Measurements from ENCODE around the gene FGF19.

FGF19 gene

GRCh38 chr11:69716891-69717747 is 13.3 kb upstream of the FGF19 start:
- no peak for DNase-seq (ENCODE audit: low read depth)

DNA sequence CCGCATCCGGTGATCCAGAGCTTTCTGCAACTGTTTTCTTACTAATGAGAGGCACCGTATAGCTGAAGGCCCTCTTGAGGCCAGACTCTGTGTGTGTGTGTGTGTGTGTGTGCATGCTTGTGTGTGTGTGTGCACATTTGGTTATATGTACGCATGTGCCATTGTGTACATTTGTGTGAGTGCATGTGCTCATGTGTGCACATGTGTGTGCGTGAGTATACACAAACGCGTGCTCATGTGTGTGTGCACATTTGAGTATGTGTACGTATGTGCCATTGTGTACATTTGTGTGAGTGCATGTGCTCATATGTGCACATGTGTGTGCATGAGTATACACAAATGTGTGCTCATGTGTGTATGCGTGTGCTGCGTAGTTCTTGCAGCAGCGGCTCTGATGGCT is 12.3 kb upstream of the FGF19 start:
- no peak for DNase-seq (ENCODE audit: low read depth)

- no peak for DNase-seq (ENCODE audit: low read depth)
Measured at GRCh38 chr11:69715446-69715845, 11.6 kb upstream of the FGF19 start.

DNA sequence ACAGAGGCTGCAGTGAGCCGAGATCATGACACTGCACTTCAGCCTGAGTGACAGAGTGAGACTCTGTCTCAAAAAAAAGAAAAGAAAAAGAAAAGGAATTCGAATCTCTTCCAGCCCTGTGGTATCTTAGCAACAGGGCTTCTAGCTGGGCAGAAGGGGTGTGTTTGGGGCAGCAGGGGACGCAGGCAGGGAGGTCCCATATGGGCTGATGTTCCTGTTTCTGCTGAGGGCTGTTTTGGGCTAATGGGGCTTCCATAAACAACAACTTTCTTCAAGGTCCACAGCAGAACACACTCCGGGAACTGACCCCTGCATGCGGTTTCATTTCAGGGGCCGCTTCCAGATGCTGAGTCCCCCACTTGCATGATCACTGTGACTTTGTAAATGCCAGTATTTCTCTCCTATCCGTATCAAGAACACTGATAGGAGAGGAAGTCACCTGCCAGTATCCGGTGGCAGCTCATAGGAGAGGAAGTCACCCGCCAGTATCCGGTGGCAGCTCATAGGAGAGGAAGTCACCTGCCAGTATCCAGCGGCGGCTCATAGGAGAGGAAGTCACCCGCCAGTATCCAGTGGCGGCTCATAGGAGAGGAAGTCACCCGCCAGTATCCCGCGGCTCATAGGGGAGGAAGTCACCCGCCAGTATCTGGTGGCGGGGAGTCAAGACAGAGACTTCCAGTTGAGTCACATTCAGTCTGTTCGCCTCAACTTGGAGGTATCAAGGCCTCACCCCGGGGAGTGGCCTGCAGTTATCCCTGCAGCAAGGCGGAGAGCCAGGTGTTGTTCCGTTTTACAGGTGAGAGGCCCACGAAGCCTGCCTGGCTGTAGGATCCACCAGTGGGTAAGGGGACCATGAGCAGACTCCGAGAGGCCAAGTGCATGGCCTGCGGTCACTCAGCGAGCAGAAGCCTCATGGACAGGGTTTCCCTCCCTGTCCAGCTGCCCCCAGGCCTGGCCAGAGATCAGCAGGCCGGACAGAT is 8.3 kb upstream of the FGF19 start:
- DNase-seq (ENCODE audit: low read depth) = no peak

- DNase-seq (ENCODE audit: low read depth) = no peak
Measured at GRCh38 chr11:69708736-69709401, 5.0 kb upstream of the FGF19 start.

GRCh38 chr11:69707176-69707575 is 3.4 kb upstream of the FGF19 start:
- no peak for DNase-seq (ENCODE audit: low read depth)

DNA sequence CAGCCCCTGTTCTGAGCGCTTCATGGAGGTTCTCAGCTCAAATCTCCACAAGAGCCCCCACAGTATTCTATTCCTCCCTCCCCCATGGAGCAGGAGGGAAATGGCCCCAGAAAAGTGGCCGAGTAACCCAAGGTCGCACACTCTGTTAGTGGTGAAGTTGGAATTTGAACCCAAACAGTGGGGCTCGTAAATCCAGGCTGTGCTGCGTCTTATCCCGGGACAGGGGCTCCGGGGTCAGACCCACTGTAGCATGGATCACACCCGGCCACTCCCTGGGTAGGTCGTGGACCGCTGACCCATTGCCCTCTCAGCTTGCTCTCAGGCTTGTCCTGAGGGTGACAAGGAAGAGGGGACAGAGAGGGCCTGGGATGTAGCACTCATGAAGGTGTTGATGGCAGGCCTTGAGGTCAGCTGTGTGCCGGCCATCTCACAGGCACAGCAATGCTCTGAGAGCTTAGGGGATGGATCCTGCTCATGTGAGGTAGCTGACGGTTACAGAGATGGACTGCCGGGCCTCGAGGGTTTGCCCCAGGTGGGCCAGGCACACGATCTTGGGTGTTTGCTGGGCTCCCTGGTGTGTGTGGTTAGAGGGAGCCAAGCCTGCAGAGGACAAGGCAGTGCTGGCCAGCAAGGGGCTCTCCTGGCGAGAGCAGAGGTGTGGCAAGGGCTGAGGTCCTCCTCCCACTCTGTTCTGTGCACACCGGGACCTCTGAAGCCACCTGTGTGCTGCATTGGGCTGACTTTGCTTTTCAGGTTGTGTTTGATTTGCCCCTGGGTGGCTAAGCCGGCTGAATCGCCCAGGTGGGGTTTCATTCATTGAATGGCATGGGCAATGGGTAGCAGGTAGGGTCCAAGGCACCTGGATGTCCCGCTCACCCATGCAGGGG is 2.3 kb upstream of the FGF19 start:
- no peak for DNase-seq (ENCODE audit: low read depth)

GRCh38 chr11:69705351-69705811 is 1.6 kb upstream of the FGF19 start:
- no peak for DNase-seq (ENCODE audit: low read depth)

DNA sequence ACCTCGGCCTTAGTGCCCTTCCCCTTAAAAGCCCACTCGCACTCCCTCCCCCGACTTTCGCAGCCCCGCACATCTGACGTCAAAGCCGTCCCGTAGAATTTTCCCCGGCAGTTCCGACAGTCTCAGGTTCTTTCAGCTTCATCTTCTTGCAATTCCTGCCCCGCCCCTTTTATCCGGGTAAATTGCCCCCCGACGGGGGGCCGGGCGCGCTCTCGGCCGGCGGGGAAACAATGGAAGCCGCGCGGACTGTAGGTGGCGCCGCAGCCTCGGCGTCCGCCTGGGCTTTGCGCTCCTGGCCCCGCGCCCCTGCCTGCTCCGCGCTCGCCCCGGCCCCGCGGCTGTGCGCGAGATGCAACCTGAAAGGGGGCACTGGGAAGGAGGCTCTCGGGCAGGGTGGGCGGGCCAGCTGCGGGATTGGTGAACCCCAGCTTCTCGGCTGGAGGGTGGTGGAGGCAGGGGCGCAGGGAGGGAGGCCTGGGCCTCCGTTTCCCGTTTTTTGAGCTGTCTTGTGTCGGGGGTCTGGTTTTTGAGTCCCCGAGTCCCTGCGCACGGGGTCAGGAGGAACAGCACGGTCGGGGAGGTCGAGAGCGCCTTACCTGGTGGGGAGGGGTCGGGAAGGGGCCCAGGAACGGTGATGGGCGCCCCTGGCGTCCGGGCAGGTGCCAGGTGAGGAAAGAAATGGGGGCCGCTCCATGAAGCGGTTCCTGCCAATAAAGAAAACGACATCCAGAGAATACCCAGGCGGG is 859 bp upstream of the FGF19 start:
- DNase-seq (ENCODE audit: low read depth) = no peak

- DNase-seq (ENCODE audit: low read depth) = no peak
Measured at GRCh38 chr11:69703453-69703767, 412 bp downstream of the FGF19 start.

GRCh38 chr11:69702769-69703452 is 911 bp downstream of the FGF19 start:
- no peak for DNase-seq (ENCODE audit: low read depth)

- DNase-seq (ENCODE audit: low read depth) = no peak
Measured at GRCh38 chr11:69702239-69702691, 1.6 kb downstream of the FGF19 start.

GRCh38 chr11:69700278-69701140 is 3.3 kb downstream of the FGF19 start:
- no peak for DNase-seq (ENCODE audit: low read depth)

DNA sequence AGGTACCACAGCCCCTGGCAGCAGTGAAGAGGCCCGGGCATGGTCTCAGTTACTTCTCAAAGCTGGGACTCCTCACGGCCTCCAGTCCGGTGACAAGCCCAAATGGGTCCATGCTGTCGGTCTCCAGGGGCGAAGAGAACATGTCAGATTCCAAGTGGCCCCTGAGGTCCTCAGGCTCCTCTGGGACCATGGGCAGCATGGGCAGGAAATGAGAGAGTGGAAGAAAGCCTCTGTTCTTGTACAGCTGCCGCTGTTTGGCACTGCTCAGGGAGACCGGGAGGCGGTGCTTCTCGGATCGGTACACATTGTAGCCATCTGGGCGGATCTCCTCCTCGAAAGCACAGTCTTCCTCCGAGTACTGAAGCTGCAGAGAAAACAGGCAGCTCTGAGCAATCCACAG is 4.6 kb downstream of the FGF19 start:
- DNase-seq (ENCODE audit: low read depth) = no peak

GRCh38 chr11:69698362-69698761 is 5.5 kb downstream of the FGF19 start:
- DNase-seq (ENCODE audit: low read depth) = no peak

DNA sequence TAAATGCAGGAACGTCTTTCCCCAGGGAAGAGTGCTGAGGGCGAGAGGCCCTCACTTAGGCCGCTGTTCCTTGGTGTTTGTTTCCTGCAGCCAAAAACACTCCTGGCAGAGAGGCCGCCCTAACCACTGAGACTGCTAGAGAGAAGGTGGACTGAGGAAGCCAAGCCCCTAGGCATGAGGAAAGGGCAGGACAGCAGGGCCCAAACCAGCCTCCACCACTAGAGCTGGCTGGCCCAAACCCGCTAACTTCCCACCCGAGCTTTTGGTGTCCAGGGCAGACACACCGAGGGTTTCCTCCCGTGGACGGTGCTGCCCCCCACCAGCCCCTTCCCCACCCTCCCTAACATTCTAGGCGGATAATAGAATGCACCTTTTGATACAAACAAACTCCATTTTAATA is 6.0 kb downstream of the FGF19 start:
- DNase-seq (ENCODE audit: low read depth) = no peak

GRCh38 chr11:69697469-69697843 is 6.4 kb downstream of the FGF19 start:
- DNase-seq (ENCODE audit: low read depth) = no peak

DNA sequence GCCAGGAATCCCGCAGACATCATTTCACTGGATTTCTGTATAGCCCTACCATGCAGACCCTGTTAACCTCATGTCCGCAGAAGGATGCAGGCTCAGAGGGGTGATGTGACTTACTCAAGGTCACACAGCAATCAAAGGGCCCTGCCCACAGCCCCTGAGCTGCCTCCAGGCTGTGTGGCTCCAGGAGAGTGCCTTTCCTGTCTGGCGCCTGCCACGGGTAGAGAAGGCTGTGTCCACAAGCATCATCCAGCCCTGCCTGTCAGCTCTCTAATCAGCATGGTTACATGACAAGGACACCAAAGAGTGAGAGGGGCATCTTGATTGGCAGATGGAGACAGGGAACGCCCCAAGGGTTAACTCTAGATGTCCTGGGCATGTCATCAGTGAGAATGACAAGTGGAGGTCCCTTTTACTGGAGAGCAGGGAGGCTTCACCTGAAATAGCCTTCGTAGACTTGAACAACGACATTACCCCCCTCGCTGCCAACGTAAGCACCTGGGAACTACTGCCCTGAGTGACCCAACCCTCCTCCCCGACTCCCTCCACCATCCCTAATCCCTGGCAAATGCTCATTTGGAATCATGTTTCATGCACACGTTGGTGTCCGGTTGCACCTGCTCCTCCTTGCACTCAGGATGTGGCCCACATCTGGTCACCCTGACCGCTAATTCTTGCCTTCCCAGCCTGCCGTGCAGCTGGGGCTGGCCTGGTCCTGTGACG is 6.9 kb downstream of the FGF19 start:
- no peak for DNase-seq (ENCODE audit: low read depth)

Measured in stimulated activated CD8-positive, alpha-beta memory T cell treated with anti-CD3 and anti-CD28 coated beads, Interleukin-12 subunit alpha, Interleukin-12 subunit beta, amount 100 ng/mL, for 4 hours (primary cell).